DOHH2 (cell line): Measurements from ENCODE around the gene GFER.

Experiments used
- H3F3A ChIP-seq: fragments of 200-600 bp; sonication (generic), shearing (Covaris generic); 2 replicates; pipeline ENCODE4 v1.6.0; 2016; ENCODE audit warnings: antibody characterized with exemption, mild to moderate bottlenecking; ENCODE audit not compliant: control insufficient read depth, insufficient read depth
- H3K27ac ChIP-seq: fragments of 200-600 bp; sonication (generic); 2 replicates; pipeline ENCODE4 v1.5.1; 2014; ENCODE audit warnings: low read depth, mild to moderate bottlenecking, low read length, moderate library complexity
- H3K27me3 ChIP-seq: fragments of 200-600 bp; sonication (generic); 2 replicates; pipeline ENCODE4 v1.6.1; 2014; ENCODE audit warnings: mild to moderate bottlenecking, low read length, mixed read lengths; ENCODE audit not compliant: control insufficient read depth
- H3K36me3 ChIP-seq: fragments of 200-600 bp; sonication (generic); 2 replicates; pipeline ENCODE4 v1.6.1; 2014; ENCODE audit warnings: mild to moderate bottlenecking, low read length, moderate library complexity, mixed read lengths; ENCODE audit not compliant: control insufficient read depth
- H3K4me1 ChIP-seq: fragments of 200-600 bp; sonication (generic); 2 replicates; pipeline ENCODE4 v1.6.1; 2014; ENCODE audit warnings: mild to moderate bottlenecking, low read length, mixed read lengths; ENCODE audit not compliant: control insufficient read depth
- H3K4me2 ChIP-seq: fragments of 200-600 bp; sonication (generic); 2 replicates; pipeline ENCODE4 v1.6.0; 2014; ENCODE audit warnings: mild to moderate bottlenecking, low read length, moderate library complexity
- H3K4me3 ChIP-seq: fragments of 200-600 bp; sonication (generic); 2 replicates; pipeline ENCODE4 v1.5.1; 2014; ENCODE audit warnings: mild to moderate bottlenecking, low read length, mixed read lengths
- H3K79me2 ChIP-seq: fragments of 200-600 bp; sonication (generic); 2 replicates; pipeline ENCODE4 v1.6.1; 2014; ENCODE audit warnings: mild to moderate bottlenecking, low read length, mixed read lengths; ENCODE audit not compliant: control insufficient read depth
- H3K9me2 ChIP-seq: fragments of 200-600 bp; sonication (generic); replicated peaks from 2 replicates; pipeline ENCODE4 v1.6.1; 2014; ENCODE audit warnings: mild to moderate bottlenecking, low read length, mixed read lengths; ENCODE audit not compliant: control insufficient read depth
- H3K9me3 ChIP-seq: fragments of 200-600 bp; sonication (generic); 2 replicates; pipeline ENCODE4 v1.6.1; 2014; ENCODE audit warnings: antibody characterized with exemption, low read length, mixed read lengths; ENCODE audit not compliant: control insufficient read depth, insufficient read depth
- H4K20me1 ChIP-seq: fragments of 200-600 bp; sonication (generic); 2 replicates; pipeline ENCODE4 v1.6.0; 2014; ENCODE audit warnings: low read depth, mild to moderate bottlenecking, antibody characterized with exemption, low read length, moderate library complexity; ENCODE audit not compliant: control insufficient read depth, insufficient read depth
- CTCF ChIP-seq: fragments of 200-600 bp; sonication (generic); IDR thresholded peaks from one replicate; pipeline ENCODE4 v1.5.1; 2014; ENCODE audit warnings: antibody characterized with exemption, mild to moderate bottlenecking, low read depth, low read length; ENCODE audit not compliant: poor library complexity, severe bottlenecking
- EZH2phosphoT487 ChIP-seq: fragments of 200-600 bp; sonication (generic); IDR thresholded peaks from 2 replicates; pipeline ENCODE4 v1.6.1; 2017; ENCODE audit warnings: borderline replicate concordance, mild to moderate bottlenecking, antibody characterized with exemption, low read length, moderate library complexity, mixed read lengths

The GFER gene

GRCh38 chr16:2004795-2005517, 21.0 kb downstream of the GFER start:
- Histone ChIP-seq H3K79me2 (peaks cover 83% of the 10 kb centered on the region), H3K4me3 (no peak overlapping the region), H3K9me3 (no peaks in the 10 kb centered on the region), H3K36me3 (peaks cover 89% of the 10 kb centered on the region), H3K9me2 (no peaks in the 10 kb centered on the region), H3K27me3 (no peaks in the 10 kb centered on the region), H3K27ac (no peak overlapping the region), H3K4me1 (peaks cover 43% of the 10 kb centered on the region), H3K4me2 (no peak overlapping the region), H4K20me1 (peaks cover 38% of the 10 kb centered on the region), H3F3A (no peaks in the 10 kb centered on the region)
- TF ChIP-seq CTCF (no peak), EZH2phosphoT487 (no peak)

GRCh38 chr16:2005646-2006045, 21.7 kb downstream of the GFER start:
- H3K4me1 ChIP-seq: peaks cover 47% of the 10 kb centered on the region
- H3K4me3 ChIP-seq: no peak overlapping the region

GRCh38 chr16:2006317-2006716, 22.3 kb downstream of the GFER start:
- Histone ChIP-seq H3K9me2 (no peaks in the 10 kb centered on the region), H4K20me1 (peaks cover 38% of the 10 kb centered on the region), H3K9me3 (no peaks in the 10 kb centered on the region), H3K27me3 (no peaks in the 10 kb centered on the region), H3K36me3 (peaks cover 78% of the 10 kb centered on the region), H3K4me1 (peaks cover 50% of the 10 kb centered on the region), H3K79me2 (peaks cover 92% of the 10 kb centered on the region), H3K27ac (no peak overlapping the region), H3F3A (no peaks in the 10 kb centered on the region), H3K4me3 (no peak overlapping the region), H3K4me2 (peak overlapping the region; percentile 93; the same call in 1 of the 2 replicates)
- no peak for TF ChIP-seq CTCF
- no peak for TF ChIP-seq EZH2phosphoT487

More at GRCh38 chr16:2005646-2006045, 21.7 kb downstream of the GFER start:
- H3F3A ChIP-seq: no peaks in the 10 kb centered on the region
- H3K9me3 ChIP-seq: no peaks in the 10 kb centered on the region
- H3K9me2 ChIP-seq: no peaks in the 10 kb centered on the region
- no peak overlapping the region for H3K4me2 ChIP-seq
- H3K27ac ChIP-seq: no peak overlapping the region
- peaks cover 85% of the 10 kb centered on the region for H3K36me3 ChIP-seq
- no peaks in the 10 kb centered on the region for H3K27me3 ChIP-seq
- TF ChIP-seq CTCF (no peak), EZH2phosphoT487 (no peak)
- peaks cover 38% of the 10 kb centered on the region for H4K20me1 ChIP-seq
- peaks cover 90% of the 10 kb centered on the region for H3K79me2 ChIP-seq
